ENCODE data around the gene NWD2. TPM values are rescaled to one million over a fixed set of nuclear protein-coding genes. Genes with fewer than 3 reads are reported as not detected.

The NWD2 gene
- total and polyA plus RNA-seq, 9 donors = under 0.01 to 0.29 (median 0.03) TPM; not detected in 2

GRCh38 chr4:37279894-37280592 lies 35.5 kb downstream of the NWD2 start:
- no peak for DNase-seq
- no peaks in the 10 kb centered on the region for H3K27me3 ChIP-seq (ENCODE audit: control insufficient read depth, insufficient read depth, low read length)
- H3K4me1 ChIP-seq (ENCODE audit: control insufficient read depth, insufficient read depth, low read length) = no peaks in the 10 kb centered on the region
- H3K4me3 ChIP-seq (ENCODE audit: low read length) = no peak overlapping the region
- no peak overlapping the region for H3K27ac ChIP-seq (ENCODE audit: low read length)
- no peaks in the 10 kb centered on the region for H3K36me3 ChIP-seq (ENCODE audit: control insufficient read depth, insufficient read depth, low read length)
- no peaks in the 10 kb centered on the region for H3K9me3 ChIP-seq (replicated peaks; ENCODE audit: control insufficient read depth, low read depth, low read length)
- WGBS (ENCODE audit: insufficient coverage) = 61% methylated on average over 4 of the region's 6 CpGs

- WGBS (ENCODE audit: insufficient coverage) = no CpG with 5 or more reads among the region's 1 CpG
- Histone ChIP-seq H3K9me3 (replicated peaks; ENCODE audit: control insufficient read depth, low read depth, low read length) (no peaks in the 10 kb centered on the region), H3K36me3 (ENCODE audit: control insufficient read depth, insufficient read depth, low read length) (no peaks in the 10 kb centered on the region)
Measured at GRCh38 chr4:37299468-37299867, 54.9 kb downstream of the NWD2 start.

GRCh38 chr4:37304612-37305011 lies 60.1 kb downstream of the NWD2 start:
- Histone ChIP-seq H3K4me1 (ENCODE audit: control insufficient read depth, insufficient read depth, low read length) (no peaks in the 10 kb centered on the region), H3K27ac (ENCODE audit: low read length) (no peak overlapping the region), H3K9me3 (replicated peaks; ENCODE audit: control insufficient read depth, low read depth, low read length) (peaks cover 11% of the 10 kb centered on the region), H3K27me3 (ENCODE audit: control insufficient read depth, insufficient read depth, low read length) (no peaks in the 10 kb centered on the region), H3K36me3 (ENCODE audit: control insufficient read depth, insufficient read depth, low read length) (no peaks in the 10 kb centered on the region), H3K4me3 (ENCODE audit: low read length) (no peak overlapping the region)
- 50% methylated on average over 1 of the region's 6 CpGs for WGBS (ENCODE audit: insufficient coverage)
- no peak for DNase-seq

More at GRCh38 chr4:37299468-37299867, 54.9 kb downstream of the NWD2 start:
- no peak overlapping the region for H3K27ac ChIP-seq (ENCODE audit: low read length)
- DNase-seq = no peak
- H3K4me1 ChIP-seq (ENCODE audit: control insufficient read depth, insufficient read depth, low read length) = no peaks in the 10 kb centered on the region
- no peak overlapping the region for H3K4me3 ChIP-seq (ENCODE audit: low read length)
- no peaks in the 10 kb centered on the region for H3K27me3 ChIP-seq (ENCODE audit: control insufficient read depth, insufficient read depth, low read length)

DNA sequence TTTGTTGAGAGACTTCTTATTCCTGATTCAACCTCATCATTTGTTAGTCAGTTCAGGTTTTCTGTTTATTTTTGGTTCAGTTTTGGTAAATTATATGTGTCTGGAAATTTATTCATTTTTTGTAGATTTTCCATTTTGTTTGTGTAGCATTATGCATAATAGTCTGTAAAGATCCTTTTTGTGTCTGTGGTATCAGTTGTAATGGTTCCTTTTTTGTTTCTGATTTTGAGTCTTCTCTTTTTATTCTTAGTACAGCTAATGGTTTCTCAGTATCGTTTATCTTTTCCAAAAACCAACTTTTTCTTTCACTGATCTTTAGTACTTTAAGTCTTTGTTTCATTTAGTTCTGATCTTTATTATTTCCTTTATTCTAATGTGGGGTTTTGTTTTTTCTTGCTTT lies 61.4 kb downstream of the NWD2 start:
- no peaks in the 10 kb centered on the region for H3K27me3 ChIP-seq (ENCODE audit: control insufficient read depth, insufficient read depth, low read length)
- H3K4me1 ChIP-seq (ENCODE audit: control insufficient read depth, insufficient read depth, low read length) = no peaks in the 10 kb centered on the region
- H3K36me3 ChIP-seq (ENCODE audit: control insufficient read depth, insufficient read depth, low read length) = no peaks in the 10 kb centered on the region
- no peak overlapping the region for H3K4me3 ChIP-seq (ENCODE audit: low read length)
- peaks cover 12% of the 10 kb centered on the region for H3K9me3 ChIP-seq (replicated peaks; ENCODE audit: control insufficient read depth, low read depth, low read length)
- no CpG with 5 or more reads among the region's 1 CpG for WGBS (ENCODE audit: insufficient coverage)
- DNase-seq = no peak
- H3K27ac ChIP-seq (ENCODE audit: low read length) = no peak overlapping the region

DNA sequence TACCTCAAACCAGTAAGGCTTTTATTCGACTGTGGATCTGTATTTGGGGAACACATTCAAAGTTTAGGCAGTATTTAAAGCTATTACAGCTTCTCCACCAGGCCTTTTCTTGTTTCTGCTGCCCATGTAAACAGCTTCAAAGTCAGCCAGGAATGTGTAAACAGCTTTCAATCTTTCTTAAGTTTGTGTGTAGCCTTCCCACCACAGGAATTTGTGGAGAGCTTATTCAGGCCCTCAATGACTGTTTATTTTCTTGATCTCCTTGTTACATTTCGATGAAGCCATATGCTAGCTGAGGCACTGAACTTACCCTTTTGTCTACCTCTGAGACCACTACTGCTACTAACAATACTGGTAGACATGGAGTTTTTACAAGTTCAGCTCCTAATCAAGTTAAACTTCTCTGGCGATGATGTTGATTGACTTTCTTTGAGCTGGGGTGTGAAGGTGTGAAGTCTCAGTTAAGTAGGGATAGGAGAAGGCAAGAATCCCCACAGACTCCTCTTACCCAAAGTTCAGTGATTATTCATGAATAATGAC lies 72.6 kb downstream of the NWD2 start:
- no peak overlapping the region for H3K27ac ChIP-seq (ENCODE audit: low read length)
- H3K4me3 ChIP-seq (ENCODE audit: low read length) = no peak overlapping the region
- no peaks in the 10 kb centered on the region for H3K36me3 ChIP-seq (ENCODE audit: control insufficient read depth, insufficient read depth, low read length)
- no CpG with 5 or more reads among the region's 3 CpGs for WGBS (ENCODE audit: insufficient coverage)
- no peaks in the 10 kb centered on the region for H3K9me3 ChIP-seq (replicated peaks; ENCODE audit: control insufficient read depth, low read depth, low read length)
- H3K27me3 ChIP-seq (ENCODE audit: control insufficient read depth, insufficient read depth, low read length) = no peaks in the 10 kb centered on the region
- DNase-seq = no peak
- no peaks in the 10 kb centered on the region for H3K4me1 ChIP-seq (ENCODE audit: control insufficient read depth, insufficient read depth, low read length)

GRCh38 chr4:37320513-37321235 lies 76.1 kb downstream of the NWD2 start:
- H3K4me3 ChIP-seq (ENCODE audit: low read length) = no peak overlapping the region
- H3K27me3 ChIP-seq (ENCODE audit: control insufficient read depth, insufficient read depth, low read length) = no peaks in the 10 kb centered on the region
- WGBS (ENCODE audit: insufficient coverage) = 100% methylated on average over 1 of the region's 5 CpGs
- no peak for DNase-seq
- no peaks in the 10 kb centered on the region for H3K4me1 ChIP-seq (ENCODE audit: control insufficient read depth, insufficient read depth, low read length)
- H3K9me3 ChIP-seq (replicated peaks; ENCODE audit: control insufficient read depth, low read depth, low read length) = no peaks in the 10 kb centered on the region
- no peak overlapping the region for H3K27ac ChIP-seq (ENCODE audit: low read length)
- H3K36me3 ChIP-seq (ENCODE audit: control insufficient read depth, insufficient read depth, low read length) = no peaks in the 10 kb centered on the region

DNA sequence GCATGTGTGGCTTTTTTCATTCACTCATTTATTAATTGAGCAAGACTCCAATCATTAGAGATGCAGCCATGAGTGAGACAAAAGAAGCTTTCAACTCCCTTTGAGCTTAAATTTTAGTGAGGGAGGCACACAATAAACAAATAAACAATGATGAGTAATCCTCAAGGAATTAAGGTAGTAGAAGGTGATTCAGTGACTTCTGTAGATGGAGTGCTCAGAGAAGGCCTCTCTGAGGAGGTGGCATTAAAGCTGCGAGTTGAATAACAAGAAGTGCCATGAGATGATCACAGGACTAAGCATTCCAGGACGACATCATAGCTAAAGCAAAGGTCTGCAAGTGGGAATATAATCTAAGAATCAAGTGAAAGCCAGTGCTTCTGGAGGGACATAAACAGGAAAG lies 77.6 kb downstream of the NWD2 start:
- no peaks in the 10 kb centered on the region for H3K36me3 ChIP-seq (ENCODE audit: control insufficient read depth, insufficient read depth, low read length)
- DNase-seq = no peak
- no peaks in the 10 kb centered on the region for H3K27me3 ChIP-seq (ENCODE audit: control insufficient read depth, insufficient read depth, low read length)
- WGBS (ENCODE audit: insufficient coverage) = 51% methylated on average over 2 of the region's 2 CpGs
- H3K27ac ChIP-seq (ENCODE audit: low read length) = no peak overlapping the region
- no peaks in the 10 kb centered on the region for H3K4me1 ChIP-seq (ENCODE audit: control insufficient read depth, insufficient read depth, low read length)
- H3K4me3 ChIP-seq (ENCODE audit: low read length) = no peak overlapping the region
- H3K9me3 ChIP-seq (replicated peaks; ENCODE audit: control insufficient read depth, low read depth, low read length) = no peaks in the 10 kb centered on the region

DNA sequence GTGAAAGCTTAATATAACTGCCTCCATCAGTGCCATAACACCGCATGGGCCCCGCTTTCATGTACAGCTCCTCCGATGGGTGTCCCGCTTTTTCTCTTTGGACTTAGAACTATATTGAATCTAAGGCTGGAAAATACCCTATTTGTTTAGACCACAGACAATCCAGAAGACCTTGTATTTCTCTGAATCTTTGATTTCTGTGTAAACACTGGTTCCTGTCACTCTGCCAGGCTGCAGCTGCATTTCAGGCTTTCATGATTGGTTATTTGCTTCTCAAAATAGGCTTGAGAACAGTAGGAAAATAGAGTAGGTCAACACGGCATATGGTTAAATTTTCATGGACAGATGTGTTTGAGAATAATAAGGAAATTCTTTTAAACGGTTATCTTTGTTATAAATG lies 80.0 kb downstream of the NWD2 start:
- H3K27me3 ChIP-seq (ENCODE audit: control insufficient read depth, insufficient read depth, low read length) = no peaks in the 10 kb centered on the region
- H3K36me3 ChIP-seq (ENCODE audit: control insufficient read depth, insufficient read depth, low read length) = no peaks in the 10 kb centered on the region
- no CpG with 5 or more reads among the region's 6 CpGs for WGBS (ENCODE audit: insufficient coverage)
- H3K27ac ChIP-seq (ENCODE audit: low read length) = no peak overlapping the region
- no peak overlapping the region for H3K4me3 ChIP-seq (ENCODE audit: low read length)
- no peaks in the 10 kb centered on the region for H3K9me3 ChIP-seq (replicated peaks; ENCODE audit: control insufficient read depth, low read depth, low read length)
- no peaks in the 10 kb centered on the region for H3K4me1 ChIP-seq (ENCODE audit: control insufficient read depth, insufficient read depth, low read length)
- DNase-seq = peak; percentile 34

GRCh38 chr4:37326852-37327251 lies 82.3 kb downstream of the NWD2 start:
- Histone ChIP-seq H3K27ac (ENCODE audit: low read length) (no peak overlapping the region), H3K9me3 (replicated peaks; ENCODE audit: control insufficient read depth, low read depth, low read length) (no peaks in the 10 kb centered on the region), H3K36me3 (ENCODE audit: control insufficient read depth, insufficient read depth, low read length) (no peaks in the 10 kb centered on the region), H3K27me3 (ENCODE audit: control insufficient read depth, insufficient read depth, low read length) (no peaks in the 10 kb centered on the region), H3K4me3 (ENCODE audit: low read length) (no peak overlapping the region), H3K4me1 (ENCODE audit: control insufficient read depth, insufficient read depth, low read length) (no peaks in the 10 kb centered on the region)
- no CpG with 5 or more reads among the region's 1 CpG for WGBS (ENCODE audit: insufficient coverage)
- no peak for DNase-seq

GRCh38 chr4:37338972-37339371 lies 94.4 kb downstream of the NWD2 start:
- H3K27me3 ChIP-seq (ENCODE audit: control insufficient read depth, insufficient read depth, low read length) = no peaks in the 10 kb centered on the region
- no peaks in the 10 kb centered on the region for H3K9me3 ChIP-seq (replicated peaks; ENCODE audit: control insufficient read depth, low read depth, low read length)
- H3K4me3 ChIP-seq (ENCODE audit: low read length) = no peak overlapping the region
- no peak for DNase-seq
- no peaks in the 10 kb centered on the region for H3K36me3 ChIP-seq (ENCODE audit: control insufficient read depth, insufficient read depth, low read length)
- no peaks in the 10 kb centered on the region for H3K4me1 ChIP-seq (ENCODE audit: control insufficient read depth, insufficient read depth, low read length)
- no peak overlapping the region for H3K27ac ChIP-seq (ENCODE audit: low read length)
